HEK293 (cell line): ENCODE results near the gene SLC12A8.

Experiments used
- CTCF ChIP-seq: fragments of 450-650 bp; formaldehyde crosslinking; IDR thresholded peaks from 2 replicates; pipeline ENCODE4 v1.5.1; 2016; ENCODE audit warnings: missing biosample characterization, missing genetic modification characterization
- PRDM4 ChIP-seq: fragments of 450-650 bp; formaldehyde crosslinking; IDR thresholded peaks from 2 replicates; pipeline ENCODE4 v1.5.1; 2017; ENCODE audit warnings: missing biosample characterization, missing genetic modification characterization
- TCF7L2 ChIP-seq: IDR thresholded peaks from 2 replicates; pipeline ENCODE4 v1.6.1; 2011; ENCODE audit warnings: low read depth, mild to moderate bottlenecking, inconsistent platforms, low read length, moderate library complexity, borderline replicate concordance
- YY1 ChIP-seq: fragments of 450-650 bp; formaldehyde crosslinking; IDR thresholded peaks from 2 replicates; pipeline ENCODE4 v1.5.1; 2018; ENCODE audit warnings: missing biosample characterization, missing genetic modification characterization
- ZBTB7A ChIP-seq: fragments of 450-650 bp; formaldehyde crosslinking; IDR thresholded peaks from 2 replicates; pipeline ENCODE4 v1.5.1; 2016; ENCODE audit warnings: low read depth, missing biosample characterization, missing genetic modification characterization
- ZEB2 ChIP-seq: fragments of 450-650 bp; formaldehyde crosslinking; IDR thresholded peaks from 2 replicates; pipeline ENCODE4 v1.5.1; 2016; ENCODE audit warnings: missing biosample characterization, missing genetic modification characterization
- ZFP69B ChIP-seq: fragments of 450-650 bp; formaldehyde crosslinking; IDR thresholded peaks from 2 replicates; pipeline ENCODE4 v1.5.1; 2016; ENCODE audit warnings: missing biosample characterization, missing genetic modification characterization
- ZNF596 ChIP-seq: fragments of 450-650 bp; IDR thresholded peaks from 2 replicates; pipeline ENCODE4 v1.5.0; 2018; ENCODE audit warnings: missing biosample characterization, mild to moderate bottlenecking, missing genetic modification characterization, moderate library complexity
- ZNF792 ChIP-seq: fragments of 450-650 bp; formaldehyde crosslinking; IDR thresholded peaks from 2 replicates; pipeline ENCODE4 v1.5.1; 2016; ENCODE audit warnings: missing biosample characterization, missing genetic modification characterization

- TF ChIP-seq CTCF (tag by site-specific recombination) (no peak), ZBTB7A (no peak), ZEB2 (tag by site-specific recombination) (no peak), TCF7L2 (no peak), YY1 (tag by site-specific recombination) (no peak), ZNF792 (tag by site-specific recombination) (no peak), ZFP69B (tag by site-specific recombination) (no peak), ZNF596 (tag by site-specific recombination) (no peak), PRDM4 (no peak)
Measured at GRCh38 chr3:125072749-125073389, 139.7 kb downstream of the SLC12A8 start.
